NB4 (cell line): ENCODE measurements around the gene SKIL.

Experiments
- DNase-seq: peaks from one replicate; pipeline ENCODE4 v3.0.0; 2010; ENCODE audit warnings: low read depth
- H3K4me3 ChIP-seq: one replicate; pipeline ENCODE4 v1.5.1; 2011; ENCODE audit warnings: mild to moderate bottlenecking, low read depth, low read length, moderate library complexity
- MYC ChIP-seq: IDR thresholded peaks from 2 replicates; pipeline ENCODE4 v1.6.1; 2011; ENCODE audit warnings: low read depth, low read length
- POLR2A ChIP-seq: IDR thresholded peaks from 2 replicates; pipeline ENCODE4 v1.6.1; 2011; ENCODE audit warnings: mild to moderate bottlenecking; ENCODE audit not compliant: insufficient read length; ENCODE audit errors: extremely low read depth
- TF ChIP-seq, protein P1 (sequence below): IDR thresholded peaks from 2 replicates; pipeline ENCODE4 v1.6.1; 2011; ENCODE audit warnings: low read depth, low read length
- TF ChIP-seq, protein P2 (sequence below): IDR thresholded peaks from one replicate; pipeline ENCODE4 v1.5.1; 2012; ENCODE audit warnings: low read depth, low read length

Gene SKIL

DNA sequence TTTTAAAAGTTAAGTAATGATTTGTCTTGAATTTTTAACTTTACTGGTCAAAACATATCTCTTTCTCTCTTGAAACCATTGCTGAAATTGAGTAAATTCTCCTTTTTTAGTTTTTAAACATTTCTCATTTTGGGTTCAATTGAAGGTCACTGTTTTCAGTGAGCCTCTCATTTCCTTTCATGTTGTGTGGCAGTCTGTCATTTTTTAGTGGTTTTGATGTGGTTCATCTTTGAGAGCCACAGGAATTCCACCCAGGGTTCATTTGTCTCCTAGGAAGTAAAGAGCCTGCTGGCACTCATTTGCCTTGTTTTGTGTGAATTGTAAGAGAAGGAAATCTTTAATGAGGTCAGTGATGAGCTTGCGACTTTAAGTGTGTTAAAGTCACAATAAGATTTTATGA is 71.5 kb downstream of the SKIL start:
- TF ChIP-seq MYC: no peak
- TF ChIP-seq, protein P1, sequence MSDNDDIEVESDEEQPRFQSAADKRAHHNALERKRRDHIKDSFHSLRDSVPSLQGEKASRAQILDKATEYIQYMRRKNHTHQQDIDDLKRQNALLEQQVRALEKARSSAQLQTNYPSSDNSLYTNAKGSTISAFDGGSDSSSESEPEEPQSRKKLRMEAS: no peak
- TF ChIP-seq POLR2A: no peak
- TF ChIP-seq, protein P2, sequence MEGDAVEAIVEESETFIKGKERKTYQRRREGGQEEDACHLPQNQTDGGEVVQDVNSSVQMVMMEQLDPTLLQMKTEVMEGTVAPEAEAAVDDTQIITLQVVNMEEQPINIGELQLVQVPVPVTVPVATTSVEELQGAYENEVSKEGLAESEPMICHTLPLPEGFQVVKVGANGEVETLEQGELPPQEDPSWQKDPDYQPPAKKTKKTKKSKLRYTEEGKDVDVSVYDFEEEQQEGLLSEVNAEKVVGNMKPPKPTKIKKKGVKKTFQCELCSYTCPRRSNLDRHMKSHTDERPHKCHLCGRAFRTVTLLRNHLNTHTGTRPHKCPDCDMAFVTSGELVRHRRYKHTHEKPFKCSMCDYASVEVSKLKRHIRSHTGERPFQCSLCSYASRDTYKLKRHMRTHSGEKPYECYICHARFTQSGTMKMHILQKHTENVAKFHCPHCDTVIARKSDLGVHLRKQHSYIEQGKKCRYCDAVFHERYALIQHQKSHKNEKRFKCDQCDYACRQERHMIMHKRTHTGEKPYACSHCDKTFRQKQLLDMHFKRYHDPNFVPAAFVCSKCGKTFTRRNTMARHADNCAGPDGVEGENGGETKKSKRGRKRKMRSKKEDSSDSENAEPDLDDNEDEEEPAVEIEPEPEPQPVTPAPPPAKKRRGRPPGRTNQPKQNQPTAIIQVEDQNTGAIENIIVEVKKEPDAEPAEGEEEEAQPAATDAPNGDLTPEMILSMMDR: no peak
- no peak overlapping the region for H3K4me3 ChIP-seq
- no peak for DNase-seq

DNA sequence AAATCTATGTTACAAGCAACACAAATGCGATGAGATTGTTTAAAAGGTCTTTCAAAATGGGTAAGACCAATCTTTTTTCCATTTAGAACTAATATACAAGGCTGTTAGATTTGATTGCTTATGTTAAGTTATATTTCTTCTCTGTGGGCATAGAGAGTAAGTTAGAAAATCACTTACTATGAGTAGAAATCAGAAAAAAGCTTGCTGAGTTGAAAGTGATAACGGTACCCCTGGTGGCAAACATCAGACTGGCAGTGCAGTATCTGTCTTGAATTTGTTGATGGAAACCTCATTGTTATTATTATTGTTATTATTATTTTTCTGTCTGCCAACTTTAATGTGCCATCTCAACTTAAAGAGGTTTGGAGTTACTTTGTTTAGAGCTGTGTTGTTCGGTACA is 73.5 kb downstream of the SKIL start:
- H3K4me3 ChIP-seq: no peak overlapping the region
- TF ChIP-seq POLR2A (no peak), MYC (no peak)
- TF ChIP-seq, protein P2: no peak
- TF ChIP-seq, protein P1: no peak
- DNase-seq: no peak

DNA sequence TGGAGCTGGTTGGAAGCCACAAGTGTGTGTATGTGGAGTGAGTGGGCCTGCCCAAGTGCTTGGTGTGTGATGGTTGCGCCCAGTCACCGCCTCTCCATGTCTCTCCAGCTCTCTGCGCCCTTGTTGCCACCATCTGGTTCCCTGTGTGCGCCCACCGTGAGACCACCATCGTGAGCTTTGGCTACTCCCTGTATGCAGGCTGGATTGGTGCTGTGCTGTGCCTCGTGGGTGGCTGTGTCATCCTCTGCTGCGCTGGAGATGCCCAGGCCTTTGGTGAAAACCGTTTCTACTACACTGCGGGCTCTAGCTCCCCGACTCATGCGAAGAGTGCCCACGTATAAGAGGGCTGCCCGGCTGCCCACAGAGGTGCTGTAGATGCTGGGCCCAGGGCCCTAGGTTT is 74.9 kb downstream of the SKIL start:
- no peak overlapping the region for H3K4me3 ChIP-seq
- TF ChIP-seq MYC: no peak
- TF ChIP-seq, protein P1: no peak
- TF ChIP-seq, protein P2: no peak
- TF ChIP-seq POLR2A: no peak
- DNase-seq: no peak

DNA sequence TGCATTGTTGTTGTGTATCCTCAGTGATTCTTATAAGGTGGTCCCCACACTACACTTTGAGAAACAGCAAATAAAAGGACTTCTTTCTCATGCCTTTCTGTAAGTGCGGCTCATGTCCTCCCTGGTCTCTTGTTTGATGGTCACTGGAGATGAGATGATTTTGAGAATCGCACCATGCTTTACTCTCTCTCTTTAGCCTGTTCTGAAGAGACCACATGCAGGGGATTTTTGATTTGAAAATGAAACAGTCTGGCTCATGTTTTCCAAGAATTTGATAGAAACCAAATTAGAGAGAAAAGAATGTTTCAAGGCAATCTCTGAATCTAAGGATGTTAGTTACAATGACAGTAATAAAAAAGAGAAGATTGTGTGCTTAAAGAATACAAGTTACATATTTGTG is 79.2 kb downstream of the SKIL start:
- TF ChIP-seq, protein P1: no peak
- TF ChIP-seq, protein P2: no peak
- no peak for TF ChIP-seq POLR2A
- TF ChIP-seq MYC: no peak
- no peak overlapping the region for H3K4me3 ChIP-seq
- no peak for DNase-seq

DNA sequence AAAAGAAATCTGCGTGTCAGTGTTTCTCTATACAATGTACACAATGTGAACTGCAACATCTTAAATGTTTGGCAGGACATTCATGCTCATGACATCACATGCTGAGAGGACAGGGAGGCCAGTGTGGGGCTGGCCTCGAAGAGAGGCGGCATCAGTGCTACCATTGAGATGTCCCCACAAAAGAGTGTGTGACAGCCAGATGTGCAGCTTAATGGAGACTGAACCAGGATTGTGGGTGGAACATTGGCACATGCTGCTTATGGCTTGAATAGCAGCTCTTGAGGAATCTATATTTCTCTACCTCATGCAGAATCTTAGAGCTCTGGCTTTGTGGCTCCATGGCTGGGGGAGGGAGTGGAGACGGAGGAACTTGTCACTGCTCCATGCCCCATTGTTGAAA is 79.7 kb downstream of the SKIL start:
- TF ChIP-seq, protein P1: no peak
- no peak for TF ChIP-seq POLR2A
- TF ChIP-seq MYC: no peak
- TF ChIP-seq, protein P2: no peak
- no peak for DNase-seq
- H3K4me3 ChIP-seq: no peak overlapping the region
